ENCODE results near the gene COL20A1. TPM values are rescaled to one million over a fixed set of nuclear protein-coding genes. Genes with fewer than 3 reads are reported as not detected.

The COL20A1 gene
- total RNA-seq, 1 donor from 2014 or later, result 0.17 TPM

- intact Hi-C loops (cut with micrococcal nuclease), result no loop called here
Observed at GRCh38 chr20:63306673-63307537, 13.9 kb downstream of the COL20A1 start.

DNA sequence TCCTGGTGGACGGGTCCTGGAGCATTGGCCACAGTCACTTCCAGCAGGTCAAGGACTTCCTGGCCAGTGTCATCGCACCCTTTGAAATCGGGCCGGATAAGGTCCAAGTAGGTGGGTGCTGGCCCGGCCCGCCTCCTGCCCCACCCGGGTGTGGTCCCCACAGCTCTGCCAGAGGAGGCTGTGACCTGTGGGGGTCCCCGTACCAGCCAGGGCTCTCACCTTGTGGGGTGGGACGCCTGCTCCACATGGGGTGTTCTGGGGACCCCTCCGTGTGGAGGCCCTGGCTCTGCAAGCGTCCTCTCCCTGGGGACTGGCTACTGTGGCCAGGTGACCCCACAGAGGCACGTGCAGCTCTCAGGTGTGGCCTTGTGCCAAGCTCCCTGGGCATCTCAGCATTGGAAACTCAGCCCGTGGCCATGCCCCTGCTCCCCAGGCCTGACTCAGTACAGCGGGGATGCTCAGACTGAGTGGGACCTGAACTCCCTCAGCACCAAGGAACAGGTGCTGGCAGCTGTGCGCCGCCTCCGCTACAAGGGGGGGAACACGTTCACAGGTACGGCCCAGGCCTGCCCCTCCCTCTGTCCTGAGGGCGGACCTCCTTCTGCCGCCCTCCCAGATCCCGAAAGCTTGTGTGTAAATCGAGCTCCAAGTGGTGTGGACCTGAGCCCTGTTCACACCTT lies 14.7 kb downstream of the COL20A1 start:
- intact Hi-C loops (cut with micrococcal nuclease), result loop anchor here (2.0 kb wide), 1 partner anchor 73 kb away; no protein-coding TSS in a partner anchor

DNA sequence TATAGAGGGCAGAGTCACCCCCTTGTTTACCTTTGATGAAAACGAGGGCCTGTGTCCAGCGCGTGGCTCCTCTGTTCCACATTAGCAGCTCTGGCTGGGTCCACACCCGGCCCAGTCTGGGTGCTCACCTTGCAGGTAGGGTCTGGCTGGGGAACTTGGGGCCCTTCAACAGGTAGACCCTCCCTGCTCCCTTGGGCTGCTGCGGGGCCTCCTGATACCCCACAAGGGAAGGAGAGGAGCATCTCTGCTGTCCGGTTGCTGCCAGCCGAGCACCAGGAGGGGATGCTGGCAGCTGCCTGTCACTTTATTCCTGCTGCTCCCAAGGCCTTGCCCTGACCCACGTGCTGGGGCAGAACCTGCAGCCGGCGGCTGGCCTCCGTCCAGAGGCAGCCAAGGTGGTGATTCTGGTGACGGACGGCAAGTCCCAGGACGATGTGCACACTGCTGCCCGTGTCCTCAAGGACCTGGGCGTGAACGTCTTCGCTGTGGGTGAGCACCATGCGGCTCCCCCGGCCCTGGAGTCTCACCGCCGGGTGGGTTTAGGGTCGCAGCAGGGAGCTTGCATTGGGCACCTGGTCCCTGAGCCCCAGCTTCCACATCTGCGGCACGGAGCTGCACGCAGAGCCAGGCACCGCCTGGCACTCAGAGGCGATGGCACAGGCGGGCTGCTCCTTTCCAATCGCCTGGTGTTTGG lies 15.4 kb downstream of the COL20A1 start:
- intact Hi-C loops (cut with micrococcal nuclease), result loop anchor here (2.0 kb wide), 1 partner anchor 72 kb away; no protein-coding TSS in a partner anchor

GRCh38 chr20:63309261-63310071 lies 16.5 kb downstream of the COL20A1 start:
- intact Hi-C loops (cut with micrococcal nuclease), result loop anchor here (2.0 kb wide), 1 partner anchor 71 kb away; no protein-coding TSS in a partner anchor

DNA sequence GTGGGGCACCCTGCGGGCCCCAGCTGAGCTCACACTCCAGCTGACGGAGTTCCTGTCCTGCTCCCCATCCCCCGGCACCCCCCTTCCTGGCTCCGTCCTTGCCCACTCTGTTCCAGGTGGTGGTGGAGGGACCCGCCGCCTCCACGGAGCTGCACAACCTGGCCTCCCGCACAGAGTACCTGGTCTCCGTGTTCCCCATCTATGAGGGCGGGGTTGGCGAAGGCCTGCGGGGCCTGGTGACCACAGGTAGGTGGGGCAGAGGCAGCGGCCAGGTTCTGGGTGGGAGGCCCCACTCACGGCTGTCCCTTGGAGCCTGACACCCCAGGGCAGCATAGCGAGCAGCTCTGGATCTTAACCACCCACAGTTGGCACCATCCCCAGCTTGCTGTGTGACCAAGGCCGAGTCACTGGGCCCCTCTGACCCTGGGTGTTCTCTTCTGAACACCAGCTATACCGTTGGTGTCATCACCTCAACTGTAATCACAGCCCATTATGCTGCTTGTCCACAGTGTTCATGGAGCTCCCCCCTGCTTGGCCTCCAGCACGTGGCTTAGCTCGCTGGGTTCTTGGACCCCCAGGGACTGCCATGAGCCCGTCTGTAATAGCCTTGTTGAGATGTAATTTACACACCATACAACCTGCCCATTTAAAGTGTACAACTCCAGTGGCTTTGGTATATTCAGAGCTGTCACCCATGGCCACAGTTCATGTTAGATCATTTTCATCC lies 17.4 kb downstream of the COL20A1 start:
- intact Hi-C loops (cut with micrococcal nuclease), result no loop called here

GRCh38 chr20:63311186-63311832 lies 18.3 kb downstream of the COL20A1 start:
- intact Hi-C loops (cut with micrococcal nuclease), result no loop called here

DNA sequence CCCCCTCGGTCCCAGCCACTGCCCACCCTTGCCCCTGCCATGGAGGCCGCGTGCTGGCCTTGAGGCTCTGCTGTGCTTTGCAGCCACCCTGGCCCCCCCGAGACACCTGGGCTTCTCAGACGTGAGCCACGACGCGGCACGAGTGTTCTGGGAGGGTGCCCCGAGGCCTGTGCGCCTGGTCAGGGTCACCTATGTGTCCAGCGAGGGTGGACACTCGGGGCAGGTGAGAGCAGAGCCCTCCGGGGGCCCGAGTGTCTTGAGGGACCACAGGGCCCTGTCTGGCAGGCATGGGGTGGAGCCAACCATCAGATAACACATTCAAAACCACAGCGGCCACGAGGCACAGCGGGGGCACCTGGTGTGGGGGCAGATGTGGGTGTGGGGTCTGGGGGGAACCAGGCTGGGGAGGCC lies 18.9 kb downstream of the COL20A1 start:
- intact Hi-C loops (cut with micrococcal nuclease), result no loop called here

- intact Hi-C loops (cut with micrococcal nuclease), result no loop called here
Observed at GRCh38 chr20:63312273-63312672, 19.3 kb downstream of the COL20A1 start.

DNA sequence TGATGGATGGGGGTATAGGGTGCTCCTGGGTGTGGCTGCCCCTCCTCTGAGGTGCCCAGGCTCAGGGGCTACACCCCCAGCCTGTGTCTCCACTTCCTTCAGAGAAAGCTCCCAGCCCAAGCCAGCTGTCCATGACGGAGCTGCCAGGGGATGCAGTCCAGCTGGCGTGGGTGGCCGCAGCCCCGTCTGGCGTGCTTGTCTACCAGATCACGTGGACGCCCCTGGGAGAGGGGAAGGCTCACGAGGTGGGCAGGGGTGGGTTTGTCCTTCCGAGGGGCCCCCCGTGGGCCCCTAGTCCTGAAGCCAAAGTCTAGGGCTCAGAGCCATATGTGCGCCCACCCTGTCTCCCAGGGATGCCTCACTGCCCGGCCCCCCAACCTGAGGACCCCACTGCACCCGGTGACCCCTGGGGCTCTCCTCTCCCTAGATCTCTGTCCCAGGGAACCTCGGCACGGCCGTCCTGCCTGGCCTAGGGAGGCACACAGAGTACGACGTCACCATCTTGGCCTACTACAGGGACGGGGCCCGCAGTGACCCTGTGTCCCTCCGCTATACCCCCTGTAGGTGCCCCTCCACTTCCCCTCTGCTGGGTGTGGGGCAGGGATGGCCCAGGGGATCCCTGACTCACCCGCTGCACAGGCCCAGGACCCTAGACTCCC lies 19.8 kb downstream of the COL20A1 start:
- intact Hi-C loops (cut with micrococcal nuclease), result no loop called here

DNA sequence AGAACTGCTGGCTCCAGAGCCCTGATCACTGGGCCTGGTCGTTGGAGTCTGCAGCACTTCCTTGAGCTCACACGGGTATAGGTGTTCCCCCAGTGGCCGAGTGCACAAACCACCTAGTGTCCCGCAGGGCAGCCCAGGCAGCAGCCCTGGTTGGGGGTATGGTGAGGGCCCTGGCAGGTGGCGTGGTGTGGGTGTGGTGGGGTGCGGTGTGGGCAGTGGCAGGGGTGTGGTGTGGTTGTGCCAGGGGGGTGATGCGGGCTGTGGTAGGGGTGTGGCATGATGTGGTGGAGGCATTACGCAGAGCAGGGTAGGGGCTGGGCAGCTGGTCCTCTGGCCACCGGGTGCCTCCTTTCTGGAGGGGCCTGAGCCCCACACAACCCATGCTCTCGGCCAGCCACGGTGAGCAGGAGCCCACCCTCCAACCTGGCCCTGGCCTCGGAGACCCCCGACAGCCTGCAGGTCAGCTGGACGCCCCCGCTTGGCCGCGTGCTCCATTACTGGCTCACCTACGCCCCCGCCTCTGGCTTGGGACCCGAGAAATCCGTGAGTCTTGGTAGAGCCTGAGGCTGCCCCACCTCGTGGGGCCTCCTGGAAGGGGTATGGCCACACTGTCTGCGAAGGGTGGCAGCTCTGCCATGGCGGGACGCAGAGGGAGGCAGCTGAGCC lies 20.5 kb downstream of the COL20A1 start:
- intact Hi-C loops (cut with micrococcal nuclease), result no loop called here

- intact Hi-C loops (cut with micrococcal nuclease), result no loop called here
Observed at GRCh38 chr20:63314015-63314471, 21.1 kb downstream of the COL20A1 start.

DNA sequence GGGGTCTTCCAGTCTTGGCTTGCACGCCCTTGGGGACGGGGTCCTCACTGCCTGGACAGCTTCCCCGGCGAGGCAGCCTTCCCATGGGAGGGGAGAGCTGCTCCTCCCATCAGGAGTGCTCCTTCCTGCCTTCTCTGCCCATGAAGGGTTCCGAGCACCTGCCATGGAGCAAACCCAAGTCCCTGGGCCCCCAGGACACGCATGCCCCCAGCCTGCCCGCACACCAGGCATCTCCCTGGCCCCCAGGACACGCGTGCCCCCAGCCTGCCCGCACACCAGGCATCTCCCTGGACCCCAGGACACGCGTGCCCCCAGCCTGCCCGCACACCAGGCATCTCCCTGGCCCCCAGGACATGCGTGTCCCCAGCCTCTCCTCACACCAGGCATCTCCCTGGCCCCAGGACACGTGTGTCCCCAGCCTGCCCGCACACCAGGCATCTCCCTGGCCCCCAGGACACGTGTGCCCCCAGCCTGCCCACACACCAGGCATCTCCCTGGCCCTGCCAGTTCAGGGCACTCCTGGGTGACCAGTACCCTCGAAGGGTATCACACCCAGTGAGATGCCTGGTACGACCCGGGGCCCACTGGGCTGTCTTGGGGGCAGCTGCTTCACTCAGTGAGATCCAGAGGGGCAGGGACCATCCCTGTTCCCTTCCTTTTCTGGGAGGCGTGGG lies 21.7 kb downstream of the COL20A1 start:
- intact Hi-C loops (cut with micrococcal nuclease), result no loop called here

DNA sequence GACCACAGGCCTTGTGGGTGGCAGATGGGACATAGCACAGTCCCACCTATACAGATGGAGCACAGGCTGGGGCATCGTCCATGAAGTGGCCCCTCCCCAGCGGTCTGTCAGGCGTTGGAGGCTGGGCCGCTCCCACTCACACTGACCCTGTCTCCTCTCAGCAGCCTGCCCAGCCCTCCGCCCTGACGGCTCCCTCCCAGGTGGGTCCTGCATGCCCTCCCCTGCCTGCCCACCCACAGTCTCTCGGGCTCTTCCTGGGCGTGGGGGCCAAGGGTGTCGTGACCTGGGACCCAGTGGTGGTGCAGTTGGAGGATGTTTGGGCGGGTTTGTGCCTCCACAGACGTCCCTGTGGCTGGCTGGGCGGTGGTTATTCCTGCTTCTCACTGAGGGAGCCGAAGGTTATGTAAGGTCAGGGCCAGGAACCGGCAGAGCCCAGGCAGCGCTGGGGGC lies 22.3 kb downstream of the COL20A1 start:
- intact Hi-C loops (cut with micrococcal nuclease), result no loop called here

DNA sequence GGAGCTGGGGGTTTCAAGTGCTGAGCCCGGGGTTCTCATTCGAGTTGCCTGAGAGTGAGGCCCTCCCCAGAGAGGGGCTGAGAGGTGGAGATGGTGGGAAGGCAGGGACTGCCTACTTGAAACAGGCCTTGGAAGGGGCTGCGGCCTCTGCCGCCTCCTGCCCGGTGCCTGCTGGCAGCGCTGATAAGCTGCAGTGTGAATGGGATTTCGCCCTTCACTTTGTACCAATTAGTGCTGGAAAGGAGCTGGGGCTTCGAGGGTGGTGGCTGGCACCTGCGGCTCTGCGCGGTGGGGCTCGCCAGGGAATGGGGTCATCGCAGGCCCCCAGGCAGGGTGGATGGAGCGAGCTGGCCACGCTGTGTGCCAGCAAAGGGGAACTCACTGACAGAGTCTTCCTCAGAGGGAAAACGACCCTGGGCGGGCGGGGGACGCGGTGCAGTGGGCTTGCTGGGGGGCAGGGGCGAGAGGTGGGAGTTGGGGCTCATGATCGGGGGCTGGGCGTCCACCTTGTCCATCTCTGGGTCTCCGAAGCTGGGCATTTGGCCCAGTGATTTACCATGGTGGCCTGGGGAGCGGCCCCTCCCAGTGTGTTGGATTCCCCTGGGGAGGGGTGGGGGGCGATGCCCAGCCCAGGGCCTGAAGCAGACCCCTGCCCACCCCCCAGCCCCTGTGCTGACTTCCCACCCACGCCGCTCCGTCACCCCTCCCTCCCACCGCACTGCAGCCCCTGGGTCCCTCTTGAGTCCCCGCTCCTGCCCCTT lies 22.9 kb downstream of the COL20A1 start:
- intact Hi-C loops (cut with micrococcal nuclease), result no loop called here

GRCh38 chr20:63316502-63316921 lies 23.5 kb downstream of the COL20A1 start:
- intact Hi-C loops (cut with micrococcal nuclease), result no loop called here

- intact Hi-C loops (cut with micrococcal nuclease), result no loop called here
Observed at GRCh38 chr20:63317061-63317460, 24.1 kb downstream of the COL20A1 start.

DNA sequence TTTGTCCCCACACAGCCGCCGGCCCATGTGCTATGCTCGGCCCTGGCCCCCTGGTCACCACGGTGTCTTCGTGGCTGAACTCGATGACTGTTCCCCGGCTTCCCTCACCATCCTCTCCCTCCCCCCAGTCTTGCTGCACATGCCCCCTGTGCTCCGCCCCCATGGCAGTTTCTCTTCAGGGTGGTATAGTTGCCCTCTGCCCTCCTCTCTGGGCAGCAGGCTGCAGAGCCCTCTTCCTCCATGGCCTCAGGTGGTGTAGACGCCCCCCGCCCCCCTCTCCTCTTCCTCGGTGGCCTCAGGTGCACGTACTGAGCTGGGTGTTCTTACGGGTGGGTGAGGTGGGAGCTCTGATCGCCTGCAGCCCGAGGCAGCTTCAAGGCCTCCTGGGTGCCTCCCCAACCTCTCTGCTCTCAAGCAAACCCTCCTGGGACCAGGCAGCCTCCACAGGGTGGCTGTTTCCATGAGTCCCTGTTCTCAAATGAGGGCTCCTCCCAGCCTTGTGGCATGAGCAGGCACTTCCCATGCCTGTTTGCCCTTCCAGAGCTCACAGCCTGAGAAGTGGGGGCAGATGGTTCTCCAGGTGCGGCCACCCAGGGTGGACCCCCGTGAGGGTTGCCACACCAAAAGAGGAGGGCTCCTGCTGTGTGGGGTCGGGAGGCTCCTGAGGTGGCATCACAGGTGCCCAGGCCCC lies 24.8 kb downstream of the COL20A1 start:
- intact Hi-C loops (cut with micrococcal nuclease), result no loop called here

Data from T-helper 1 cell treated with Interleukin-12 subunit alpha and Interleukin-12 subunit beta and Interleukin-4 antibody, amounts not matched to agents 30 ng/mL and 1 ng/mL, for 36 hours (primary cell).